HFFc6 (cell line): ENCODE data around the gene PATJ. TPM values are rescaled to one million over a fixed set of nuclear protein-coding genes. Genes with fewer than 3 reads are reported as not detected.

ENCODE experiments used
- DNase-seq: peaks from one replicate; pipeline ENCODE4 v3.0.0-alpha.2; 2018
- H3K27ac Mint-ChIP-seq: 2 replicates; pipeline ENCODE4 v1.8.0; 2020; ENCODE audit warnings: mild to moderate bottlenecking, mixed read lengths
- H3K27me3 Mint-ChIP-seq: 2 replicates; pipeline ENCODE4 v1.8.0; 2021; ENCODE audit warnings: mild to moderate bottlenecking, moderate library complexity, mixed read lengths; ENCODE audit not compliant: insufficient read depth
- H3K36me3 Mint-ChIP-seq: 2 replicates; pipeline ENCODE4 v1.8.0; 2021; ENCODE audit warnings: low read depth, mixed read lengths
- H3K4me1 Mint-ChIP-seq: 2 replicates; pipeline ENCODE4 v1.8.0; 2020; ENCODE audit warnings: low read depth, mixed read lengths
- H3K4me3 Mint-ChIP-seq: 2 replicates; pipeline ENCODE4 v1.8.0; 2020; ENCODE audit warnings: mild to moderate bottlenecking, moderate library complexity, mixed read lengths
- H3K9me3 Mint-ChIP-seq: 2 replicates; pipeline ENCODE4 v1.8.0; 2020; ENCODE audit warnings: mild to moderate bottlenecking, mixed read lengths
- CTCF ChIP-seq: fragments of 200-600 bp; sonication (generic); IDR thresholded peaks from 2 replicates; pipeline ENCODE4 v1.5.0; 2021; ENCODE audit warnings: antibody characterized with exemption, mild to moderate bottlenecking
- total RNA-seq, 6 experiments: library from RNA; stranded (reverse); fragmentation: NEBNext Ultra II Directional; extraction: Animal tissue kit (Norgen Biotek cat#: 25700); gene quantifications; 2 replicates in 1 of 6; 3 replicates in 5 of 6; pipeline ENCODE4 v1.2.3, GENCODE V29; 2021

The PATJ gene
- total RNA-seq, 6 experiments from 2014 or later, result 4.7 to 8.0 (median 5.7) TPM

DNA sequence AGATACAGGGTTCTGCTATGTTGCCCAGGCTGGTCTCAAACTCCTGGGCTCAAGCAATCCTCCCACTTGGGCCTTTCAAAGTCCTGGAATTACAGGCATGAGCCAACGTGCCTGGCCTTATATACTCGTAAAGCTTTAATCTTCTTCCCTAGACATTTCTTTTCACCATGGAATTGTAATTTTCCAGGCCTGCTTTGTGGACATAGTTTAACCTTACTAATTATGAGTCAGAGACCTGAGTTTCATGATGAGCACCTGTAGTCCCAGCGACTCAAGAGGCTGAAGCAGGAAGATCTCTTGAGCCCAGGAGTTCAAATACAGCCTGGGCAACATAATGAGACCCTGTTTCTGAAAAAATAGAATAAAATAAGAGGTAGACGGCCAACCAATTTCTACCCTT is 12.3 kb downstream of the PATJ start:
- Mint-ChIP-seq H3K27me3 (peaks cover 2% of the 10 kb centered on the region), H3K27ac (no peak overlapping the region), H3K4me3 (no peak overlapping the region), H3K4me1 (peaks cover 20% of the 10 kb centered on the region), H3K9me3 (no peaks in the 10 kb centered on the region), H3K36me3 (no peaks in the 10 kb centered on the region)
- TF ChIP-seq CTCF, result no peak
- no peak for DNase-seq

DNA sequence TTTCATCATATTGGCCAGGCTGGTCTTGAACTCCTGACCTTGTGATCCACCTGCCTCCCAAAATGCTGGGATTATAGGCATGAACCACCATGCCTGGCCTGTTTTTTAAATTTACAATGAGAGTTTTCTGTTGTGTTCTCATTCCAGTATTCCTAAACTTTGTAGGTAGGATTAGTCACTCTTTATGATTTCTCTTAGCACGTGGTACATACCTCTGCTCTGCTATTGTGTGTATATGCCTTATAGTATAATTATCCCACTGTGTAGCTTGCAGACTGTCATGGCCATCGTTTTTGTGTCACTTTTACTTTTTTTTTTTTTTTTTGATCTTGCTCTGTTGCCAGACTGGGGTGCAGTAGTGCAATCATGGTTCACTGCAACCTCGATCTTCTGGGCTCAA is 14.5 kb downstream of the PATJ start:
- DNase-seq, result no peak
- Mint-ChIP-seq H3K36me3 (no peaks in the 10 kb centered on the region), H3K4me1 (peaks cover 20% of the 10 kb centered on the region), H3K9me3 (no peaks in the 10 kb centered on the region), H3K4me3 (no peak overlapping the region), H3K27me3 (no peaks in the 10 kb centered on the region), H3K27ac (no peak overlapping the region)
- TF ChIP-seq CTCF, result no peak

DNA sequence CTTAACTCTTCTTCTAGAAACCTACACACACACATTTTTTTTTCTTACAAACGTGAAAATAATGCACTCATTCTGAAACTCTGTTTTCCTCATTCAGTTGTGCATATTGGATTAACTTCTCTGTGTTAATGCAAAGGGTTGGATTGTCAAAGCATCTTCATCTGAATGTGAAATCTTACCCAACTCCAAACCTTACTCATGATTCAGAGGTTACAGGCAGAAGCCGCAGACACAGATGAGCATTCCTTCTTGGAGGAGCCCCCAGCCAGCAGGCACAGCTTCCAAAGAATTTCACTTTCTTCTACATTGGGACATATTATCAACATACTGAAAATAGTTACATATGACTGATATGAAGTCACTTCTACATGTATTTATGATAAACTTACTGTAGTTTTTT is 15.7 kb downstream of the PATJ start:
- H3K27ac Mint-ChIP-seq, result no peak overlapping the region; the same call in 1 of the 2 replicates
- DNase-seq, result peak; percentile 71
- H3K36me3 Mint-ChIP-seq, result no peaks in the 10 kb centered on the region
- no peaks in the 10 kb centered on the region for H3K27me3 Mint-ChIP-seq
- no peak for TF ChIP-seq CTCF
- no peaks in the 10 kb centered on the region for H3K9me3 Mint-ChIP-seq
- H3K4me1 Mint-ChIP-seq, result peaks cover 20% of the 10 kb centered on the region
- no peak overlapping the region for H3K4me3 Mint-ChIP-seq

DNA sequence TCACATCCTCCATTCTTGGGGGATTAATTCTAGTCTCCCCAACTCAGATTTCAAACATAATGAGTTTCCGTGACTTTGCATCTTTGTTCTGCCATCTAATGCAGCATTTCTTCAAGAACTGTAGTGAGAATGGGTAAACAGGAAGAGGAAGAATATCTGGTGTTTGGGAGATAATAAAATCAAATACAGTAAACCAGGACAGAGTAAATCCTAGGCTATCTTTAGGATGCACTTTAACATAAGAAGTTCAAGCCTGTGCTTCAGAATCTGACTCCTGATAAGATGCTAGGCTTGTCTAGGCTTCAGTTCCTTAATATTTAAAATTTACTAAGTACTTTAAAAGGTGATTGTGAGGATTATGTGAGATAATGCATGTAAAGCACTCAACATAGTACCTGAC is 27.9 kb downstream of the PATJ start:
- H3K27ac Mint-ChIP-seq, result no peak overlapping the region
- H3K9me3 Mint-ChIP-seq, result no peaks in the 10 kb centered on the region
- DNase-seq, result no peak
- peaks cover 1% of the 10 kb centered on the region; the same call in 1 of the 2 replicates for H3K27me3 Mint-ChIP-seq
- no peaks in the 10 kb centered on the region for H3K4me1 Mint-ChIP-seq
- H3K4me3 Mint-ChIP-seq, result no peak overlapping the region
- no peaks in the 10 kb centered on the region for H3K36me3 Mint-ChIP-seq
- TF ChIP-seq CTCF, result no peak

GRCh38 chr1:61776091-61776490 is 33.8 kb downstream of the PATJ start:
- Mint-ChIP-seq H3K4me3 (no peak overlapping the region), H3K4me1 (no peaks in the 10 kb centered on the region), H3K36me3 (no peaks in the 10 kb centered on the region), H3K9me3 (no peaks in the 10 kb centered on the region), H3K27ac (no peak overlapping the region), H3K27me3 (no peaks in the 10 kb centered on the region)
- DNase-seq, result no peak
- TF ChIP-seq CTCF, result no peak

DNA sequence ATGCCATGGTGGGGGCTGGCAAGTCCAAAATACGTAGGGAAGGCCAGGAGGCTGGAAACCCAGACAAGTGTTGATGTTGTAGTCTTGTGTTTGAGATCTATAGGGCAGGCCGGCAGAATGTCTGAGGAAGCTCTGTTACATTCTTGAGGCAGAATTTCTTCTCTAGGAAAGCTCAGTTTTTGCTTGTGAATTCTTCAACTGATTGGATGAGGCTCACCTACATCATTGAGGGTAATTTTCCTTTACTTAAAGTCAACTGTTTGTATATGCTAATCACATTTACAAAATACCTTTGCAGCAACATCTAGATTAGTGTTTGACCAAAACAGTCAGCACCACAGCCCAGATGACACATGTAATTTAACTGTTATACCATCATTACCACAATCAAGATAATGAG is 37.0 kb downstream of the PATJ start:
- Mint-ChIP-seq H3K9me3 (no peaks in the 10 kb centered on the region), H3K27ac (no peak overlapping the region), H3K4me1 (no peaks in the 10 kb centered on the region), H3K4me3 (no peak overlapping the region), H3K27me3 (no peaks in the 10 kb centered on the region; the same call in 1 of the 2 replicates), H3K36me3 (no peaks in the 10 kb centered on the region)
- TF ChIP-seq CTCF, result no peak
- no peak for DNase-seq
